Small intestine (tissue), 7 donors: ENCODE data around the gene UGT1A10. TPM values are rescaled to one million over a fixed set of nuclear protein-coding genes. Genes with fewer than 3 reads are reported as not detected.
A peak's percentile ranks its signal among the peaks of the same experiment; 100 is the strongest.
"Not testable (repeated sequence)": the region's sequence is repeated elsewhere in the genome, so short reads cannot be mapped to it uniquely, and the experiment has no call there.

Source experiments
- DNase-seq, 2 donors: peaks; one replicate each; pipeline versions ENCODE4 v3.0.0 to v3.0.0-alpha.2; 2013
- FAIRE-seq: peaks from 2 replicates; lab custom pipeline; 2012; peaks lifted over from hg19 to GRCh38; lab: Jason Lieb, UNC
- H3K27ac ChIP-seq, 3 donors: one replicate each; pipeline ENCODE4 v1.5.1; 2013; ENCODE audit warnings: low read length in 2 of 3, mild to moderate bottlenecking in 2 of 3, control low read depth in 1 of 3, inconsistent platforms in 1 of 3, low read depth in 1 of 3, moderate library complexity in 1 of 3
- H3K27me3 ChIP-seq, 3 donors: one replicate each; pipeline ENCODE4 v1.6.1; 2013; ENCODE audit warnings: low read length in 3 of 3, inconsistent platforms in 1 of 3; ENCODE audit not compliant: control insufficient read depth in 3 of 3, insufficient read depth in 3 of 3
- H3K36me3 ChIP-seq, 3 donors: one replicate each; pipeline ENCODE4 v1.6.1; 2013; ENCODE audit warnings: low read length in 3 of 3, inconsistent platforms in 1 of 3, low read depth in 1 of 3, mild to moderate bottlenecking in 1 of 3, moderate library complexity in 1 of 3; ENCODE audit not compliant: control insufficient read depth in 3 of 3, insufficient read depth in 2 of 3
- H3K4me1 ChIP-seq, 3 donors: one replicate each; pipeline ENCODE4 v1.6.1; 2013; ENCODE audit warnings: low read length in 2 of 3, inconsistent platforms in 1 of 3, low read depth in 1 of 3, mild to moderate bottlenecking in 1 of 3, moderate library complexity in 1 of 3; ENCODE audit not compliant: control insufficient read depth in 3 of 3, insufficient read depth in 2 of 3
- H3K4me3 ChIP-seq, 3 donors: one replicate each; pipeline ENCODE4 v1.5.1; 2013; ENCODE audit warnings: low read length in 3 of 3, control low read depth in 1 of 3, inconsistent platforms in 1 of 3, low read depth in 1 of 3, mild to moderate bottlenecking in 1 of 3, moderate library complexity in 1 of 3
- H3K9me3 ChIP-seq, 2 donors: one replicate each; pipeline ENCODE4 v1.6.1; 2013; ENCODE audit warnings: low read depth in 1 of 2, low read length in 1 of 2; ENCODE audit not compliant: control insufficient read depth in 2 of 2, insufficient read depth in 1 of 2
- WGBS, 3 donors: extraction: QIAGEN DNeasy Blood & Tissue Kit; methylation state at CpG; one replicate each; pipeline ENCODE4 v1.1.7; 2013; 5-methylcytosine and 5-hydroxymethylcytosine counted together
- polyA plus RNA-seq, 4 donors: library from polyadenylated mRNA; stranded (reverse) in 3 of 4; unstranded in 1 of 4; fragments of 200-250 nt in 3 of 4; fragments of 120-200 nt in 1 of 4; gene quantifications; one replicate each; pipeline versions ENCODE4 v1.2.1 to v1.2.3, GENCODE V29; 2013
- donor health status: healthy with polysubstance abuse.
- donor health status: control.
- donor health status: control.
- donor health status: Bipolar disorder and iron deficiency.
- donor health status: healthy.

UGT1A10 gene
- polyA plus RNA-seq, 4 donors: 0.27 to 30.0 (median 18.5) TPM

- H3K27ac ChIP-seq: no peak overlapping the region
- DNase-seq: no peak
- H3K36me3 ChIP-seq: no peaks in the 10 kb centered on the region
- WGBS, 3 donors: 74 to 82% (median 77%) methylated on average over 4 of the region's 4 CpGs
- H3K27me3 ChIP-seq: no peaks in the 10 kb centered on the region
- no peak for FAIRE-seq
- H3K9me3 ChIP-seq: peaks cover 0 to 3% of the 10 kb centered on the region in 2 donors
- no peak overlapping the region for H3K4me3 ChIP-seq
- H3K4me1 ChIP-seq: peaks cover 2 to 7% (median 3%) of the 10 kb centered on the region in 3 donors
These were observed 54.2 kb downstream of the UGT1A10 start for GRCh38 chr2:233690444-233690843.

GRCh38 chr2:233691443-233692433 is 55.5 kb downstream of the UGT1A10 start:
- DNase-seq: peak in 1 of 2 donors; percentile 55
- Histone ChIP-seq H3K9me3 (peaks cover 0 to 3% of the 10 kb centered on the region in 2 donors), H3K27ac (no peak overlapping the region), H3K36me3 (no peaks in the 10 kb centered on the region), H3K4me1 (peaks cover 2 to 7% (median 3%) of the 10 kb centered on the region in 3 donors), H3K4me3 (no peak overlapping the region), H3K27me3 (no peaks in the 10 kb centered on the region)
- WGBS, 3 donors: 35 to 74% (median 40%) methylated on average over 11 of the region's 11 CpGs
- no peak for FAIRE-seq

- Histone ChIP-seq H3K27ac (no peak within 1 kb of the TSS), H3K4me3 (no peak within 1 kb of the TSS)
These were observed 56.4 kb downstream of the UGT1A10 start, which contains the start of gene UGT1A6 for GRCh38 chr2:233692648-233693047. Gene UGT1A6, plus strand, starts transcription at chr2:233692890. Its CDS starts 115 bp downstream, at chr2:233693005.

GRCh38 chr2:233693963-233694362 is 57.7 kb downstream of the UGT1A10 start:
- Histone ChIP-seq H3K4me1 (peaks cover 2 to 7% (median 3%) of the 10 kb centered on the region in 3 donors), H3K36me3 (no peaks in the 10 kb centered on the region), H3K27ac (no peak overlapping the region), H3K4me3 (no peak overlapping the region), H3K9me3 (peaks cover 0 to 3% of the 10 kb centered on the region in 2 donors), H3K27me3 (no peaks in the 10 kb centered on the region)
- FAIRE-seq: no peak
- DNase-seq: no peak
- WGBS, 3 donors: 75 to 79% (median 75%) methylated on average over 6 of the region's 6 CpGs

More at GRCh38 chr2:233692648-233693047, 56.4 kb downstream of the UGT1A10 start, which contains the start of gene UGT1A6:
- DNase-seq: peak in 1 of 2 donors; percentile 56
- no peak for FAIRE-seq
- WGBS, 3 donors: 13 to 79% (median 35%) methylated on average over 4 of the region's 4 CpGs
- peaks cover 2 to 7% (median 3%) of the 10 kb centered on the region in 3 donors for H3K4me1 ChIP-seq
- no peaks in the 10 kb centered on the region for H3K27me3 ChIP-seq
- peaks cover 0 to 3% of the 10 kb centered on the region in 2 donors for H3K9me3 ChIP-seq
- no peaks in the 10 kb centered on the region for H3K36me3 ChIP-seq

- DNase-seq: no peak
- no peaks in the 10 kb centered on the region for H3K27me3 ChIP-seq
- H3K36me3 ChIP-seq: no peaks in the 10 kb centered on the region
- FAIRE-seq: no peak
- 71 to 95% (median 78%) methylated on average over 4 of the region's 4 CpGs for WGBS, 3 donors
- H3K4me3 ChIP-seq: no peak overlapping the region
- peaks cover 0 to 1% (median 0%) of the 10 kb centered on the region in 3 donors for H3K4me1 ChIP-seq
- H3K9me3 ChIP-seq: no peaks in the 10 kb centered on the region
- H3K27ac ChIP-seq: no peak overlapping the region
These were observed 62.5 kb downstream of the UGT1A10 start for GRCh38 chr2:233698740-233699139.

GRCh38 chr2:233699424-233700027 is 63.3 kb downstream of the UGT1A10 start:
- no peaks in the 10 kb centered on the region for H3K36me3 ChIP-seq
- FAIRE-seq (no peak), DNase-seq (no peak)
- 84 to 87% (median 84%) methylated on average over 8 of the region's 8 CpGs for WGBS, 3 donors
- no peak overlapping the region for H3K4me3 ChIP-seq
- H3K9me3 ChIP-seq: no peaks in the 10 kb centered on the region
- H3K4me1 ChIP-seq: no peaks in the 10 kb centered on the region
- H3K27ac ChIP-seq: no peak overlapping the region
- no peaks in the 10 kb centered on the region for H3K27me3 ChIP-seq

GRCh38 chr2:233700028-233700635 is 63.9 kb downstream of the UGT1A10 start:
- no peaks in the 10 kb centered on the region for H3K27me3 ChIP-seq
- H3K9me3 ChIP-seq: no peaks in the 10 kb centered on the region
- H3K27ac ChIP-seq: no peak overlapping the region
- peak in 1 of 2 donors; percentile 75 for DNase-seq
- no peak overlapping the region for H3K4me3 ChIP-seq
- FAIRE-seq: peak; percentile 23
- 0 to 25% (median 14%) methylated on average over 1 of the region's 1 CpG for WGBS, 3 donors
- no peaks in the 10 kb centered on the region for H3K4me1 ChIP-seq
- no peaks in the 10 kb centered on the region for H3K36me3 ChIP-seq

GRCh38 chr2:233700842-233701241 is 64.6 kb downstream of the UGT1A10 start:
- not testable (repeated sequence) for H3K9me3 ChIP-seq, H3K27ac ChIP-seq, H3K27me3 ChIP-seq, H3K36me3 ChIP-seq, H3K4me1 ChIP-seq, FAIRE-seq, DNase-seq, H3K4me3 ChIP-seq
- WGBS, 3 donors: 78 to 88% (median 79%) methylated on average over 5 of the region's 5 CpGs
